Activated T-helper 1 cell treated with anti-CD3 and anti-CD28 coated beads, Interleukin-2, amount 50 U/mL, for 16 hours (primary cell): ENCODE results near the gene GATA5.
"Not testable (repeated sequence)": the region's sequence is repeated elsewhere in the genome, so short reads cannot be mapped to it uniquely, and the experiment has no call there.

Experiments
- DNase-seq, 2 donors: peaks; one replicate each; pipeline ENCODE4 v3.0.0-alpha.2; 2020; ENCODE audit warnings: low read depth in 1 of 2, low spot score in 1 of 2

GATA5 gene

DNA sequence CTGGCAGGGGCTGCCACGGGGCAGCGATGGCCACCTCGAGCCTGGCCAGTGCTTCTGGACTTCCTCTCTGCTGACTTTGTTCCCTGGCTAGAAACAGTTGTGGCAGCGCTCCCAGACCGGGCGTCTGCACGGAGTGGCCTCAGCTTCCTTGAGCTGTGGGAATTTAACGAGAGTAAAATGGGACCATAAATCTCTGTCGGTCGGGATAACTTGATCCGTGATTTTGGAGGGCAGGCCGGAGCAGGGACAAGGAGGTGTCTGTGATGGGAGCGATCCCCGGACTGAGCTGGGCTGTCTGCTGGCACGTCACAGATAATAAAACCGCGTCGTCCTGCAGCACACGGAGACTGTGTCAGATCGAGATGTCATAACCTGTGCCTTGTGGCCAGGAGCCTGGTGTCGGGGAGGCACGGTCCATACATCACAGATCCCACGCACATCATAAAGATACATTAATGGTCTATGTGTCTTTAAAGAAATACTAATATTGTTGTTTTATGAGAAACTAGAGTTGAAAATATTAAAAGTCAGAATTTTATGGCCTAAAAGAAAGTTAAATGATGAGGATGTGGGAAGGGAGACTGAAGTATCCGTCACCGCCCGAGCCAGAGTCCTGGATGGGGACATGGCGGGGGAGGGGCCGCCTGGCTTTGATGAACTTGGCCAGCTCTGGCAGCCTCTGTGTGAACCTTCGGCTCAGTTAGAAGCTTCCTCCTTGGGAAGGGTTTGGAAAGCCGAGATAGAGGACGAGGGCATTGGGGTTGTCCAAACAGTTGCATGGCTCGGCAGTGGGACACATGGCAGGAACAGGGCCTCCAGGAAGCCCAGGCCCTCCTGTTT, 41.9 kb downstream of the GATA5 start:
- no peak for DNase-seq

DNA sequence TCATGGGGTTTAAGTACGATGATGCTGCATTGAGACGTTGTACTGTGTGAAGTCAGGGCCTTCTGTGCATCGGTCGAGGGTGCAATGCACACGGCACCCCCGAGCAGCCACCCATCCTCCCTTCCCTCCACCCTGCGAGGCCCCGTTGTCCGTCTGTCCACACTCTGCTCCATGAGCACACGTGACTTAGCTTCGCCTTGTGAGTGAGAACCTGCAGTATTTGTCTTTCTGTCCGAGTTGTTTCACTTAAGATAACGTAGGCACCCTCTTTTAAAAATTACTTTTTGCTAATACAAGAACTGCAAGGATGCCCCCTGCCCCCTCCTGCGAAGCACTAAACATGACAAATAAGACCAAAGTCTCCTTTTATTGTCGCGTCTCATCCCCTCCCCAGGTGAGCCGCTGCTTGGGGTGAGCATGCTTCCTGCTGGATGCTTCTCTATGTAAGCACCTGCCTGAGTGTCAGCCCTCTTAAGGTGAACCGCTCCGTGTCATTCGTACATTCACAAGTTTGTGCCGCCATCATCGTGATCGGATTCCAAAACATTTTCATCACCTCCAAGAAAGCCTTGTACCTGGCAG, 44.8 kb downstream of the GATA5 start:
- no peak for DNase-seq

DNA sequence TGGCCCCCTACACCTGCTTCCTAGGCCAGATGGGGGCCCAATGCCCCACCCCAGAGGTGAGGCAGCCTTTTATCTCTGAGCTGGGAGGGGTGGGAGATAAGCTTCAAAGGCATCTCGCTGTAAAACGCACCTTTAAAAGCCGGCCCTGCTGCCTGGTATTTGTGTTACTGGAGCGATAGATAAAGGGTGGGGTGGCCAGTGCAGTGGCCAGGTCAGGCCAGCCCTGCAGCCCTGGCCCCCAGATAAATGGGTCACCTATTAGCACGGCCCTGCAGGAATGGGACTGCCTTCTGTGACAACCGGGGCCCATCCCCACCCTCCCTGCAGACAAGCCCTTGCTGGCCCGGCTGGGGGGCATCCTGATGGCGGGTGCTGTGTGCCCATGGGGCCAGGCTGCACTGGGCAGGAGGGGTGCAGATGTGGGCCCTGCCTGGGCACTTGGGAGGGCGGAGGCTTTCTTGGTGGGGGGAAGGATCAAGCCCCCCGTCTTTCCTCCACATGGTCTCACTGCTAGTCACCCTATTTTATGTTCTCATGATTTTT, 45.4 kb downstream of the GATA5 start:
- no peak for DNase-seq

DNA sequence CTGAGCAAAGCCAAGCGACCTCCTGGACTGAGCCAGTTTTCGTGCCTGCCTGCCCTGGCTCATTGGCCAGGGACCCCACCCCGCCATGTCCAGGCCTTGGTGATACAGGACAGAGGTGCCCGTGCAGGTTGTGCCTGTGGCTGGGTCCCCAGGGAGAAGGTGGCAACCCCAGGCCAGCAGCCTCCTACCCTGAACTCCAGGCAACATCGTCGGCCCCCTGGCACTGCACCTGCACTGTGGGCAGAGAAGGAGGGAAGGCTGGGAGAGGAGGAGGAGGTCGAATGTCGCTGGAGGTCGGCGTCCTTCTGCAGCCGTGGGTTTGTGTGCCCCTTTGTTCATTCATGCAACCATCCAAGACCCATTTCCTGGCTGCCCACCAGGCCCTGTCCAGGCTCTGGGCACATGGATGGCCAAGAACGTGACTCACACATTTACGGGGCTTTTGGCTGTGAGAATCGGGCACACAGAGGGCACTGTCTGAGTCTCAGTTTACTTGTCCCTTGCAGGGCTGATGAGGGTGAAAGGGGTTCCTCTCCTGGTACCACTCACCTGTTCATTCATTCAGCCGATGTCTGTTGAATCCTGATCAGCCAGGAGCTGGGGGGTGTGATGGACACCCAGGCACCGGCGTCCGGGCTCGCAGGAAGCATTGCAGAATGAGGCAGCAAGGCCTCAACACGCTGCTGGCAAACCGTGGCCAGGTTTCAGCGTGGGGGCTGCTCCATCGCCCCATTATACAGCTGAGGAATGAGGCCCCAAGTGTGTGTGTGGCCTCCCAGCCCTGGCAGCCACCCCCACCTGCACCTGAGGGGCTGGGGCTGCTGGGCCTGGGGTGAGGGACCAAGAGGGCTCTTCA, 46.1 kb downstream of the GATA5 start:
- DNase-seq = no peak

DNA sequence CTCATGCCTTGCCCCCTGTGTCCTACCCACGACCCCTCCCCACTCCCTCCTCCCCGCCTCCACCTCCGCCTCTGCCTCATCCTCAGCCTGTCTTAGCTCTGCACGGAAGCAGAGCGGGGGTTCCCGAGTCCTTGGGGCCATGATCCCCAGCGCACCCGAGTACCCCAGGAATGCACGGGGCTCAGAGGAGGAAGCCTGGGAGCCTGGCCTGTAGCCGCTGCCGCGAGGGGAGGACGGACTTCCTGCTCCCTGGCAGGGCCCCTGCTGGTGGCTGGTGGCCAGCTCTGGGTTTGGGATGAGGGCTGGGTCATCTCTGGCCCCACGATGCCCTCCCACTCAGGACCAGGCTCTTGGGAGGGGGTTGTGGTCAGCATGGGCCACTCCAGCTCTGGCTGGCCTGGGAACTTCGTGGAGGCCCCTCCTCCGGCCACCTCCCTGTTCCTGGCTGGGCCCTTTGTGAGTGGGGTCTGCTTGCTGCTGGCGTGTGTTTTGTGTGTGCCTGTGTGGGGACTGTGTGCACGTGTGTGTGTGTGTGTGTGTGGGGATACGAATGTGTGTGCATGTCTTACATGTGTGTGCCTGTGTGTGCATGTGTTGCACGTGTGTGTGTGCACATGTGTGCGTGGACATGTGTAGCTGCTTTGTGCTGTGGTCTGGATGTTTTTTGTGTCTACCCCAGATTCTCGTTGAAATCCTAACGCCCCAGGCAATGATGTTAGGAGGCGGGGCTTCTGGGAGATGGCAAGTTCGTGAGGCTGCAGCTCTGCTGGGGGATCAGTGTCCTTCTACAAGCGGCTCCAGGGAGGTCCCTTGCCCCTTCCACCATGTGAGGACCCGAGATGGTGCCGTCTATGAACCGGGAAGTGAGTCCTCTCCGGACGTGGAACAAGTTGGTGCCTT, 47.1 kb downstream of the GATA5 start:
- no peak for DNase-seq

DNA sequence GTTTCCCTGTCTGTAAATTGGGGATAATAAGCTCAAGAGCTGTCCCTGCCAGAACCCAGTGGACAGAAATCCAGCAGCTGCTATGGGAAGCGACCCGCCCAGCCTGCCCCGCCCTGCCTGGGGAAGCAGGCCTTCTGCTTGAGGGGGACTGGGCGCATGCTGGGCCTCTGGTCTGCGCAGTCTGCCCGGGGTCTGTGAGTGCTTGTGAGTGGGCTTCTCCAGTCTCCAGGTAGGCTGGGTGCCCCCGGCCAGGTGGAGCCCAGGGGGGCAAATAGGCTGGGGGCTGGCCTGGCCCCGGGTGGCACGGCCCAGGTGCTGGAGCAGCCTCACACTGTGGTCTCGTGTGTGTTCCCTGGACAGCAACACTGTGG, 47.8 kb downstream of the GATA5 start:
- no peak for DNase-seq

DNA sequence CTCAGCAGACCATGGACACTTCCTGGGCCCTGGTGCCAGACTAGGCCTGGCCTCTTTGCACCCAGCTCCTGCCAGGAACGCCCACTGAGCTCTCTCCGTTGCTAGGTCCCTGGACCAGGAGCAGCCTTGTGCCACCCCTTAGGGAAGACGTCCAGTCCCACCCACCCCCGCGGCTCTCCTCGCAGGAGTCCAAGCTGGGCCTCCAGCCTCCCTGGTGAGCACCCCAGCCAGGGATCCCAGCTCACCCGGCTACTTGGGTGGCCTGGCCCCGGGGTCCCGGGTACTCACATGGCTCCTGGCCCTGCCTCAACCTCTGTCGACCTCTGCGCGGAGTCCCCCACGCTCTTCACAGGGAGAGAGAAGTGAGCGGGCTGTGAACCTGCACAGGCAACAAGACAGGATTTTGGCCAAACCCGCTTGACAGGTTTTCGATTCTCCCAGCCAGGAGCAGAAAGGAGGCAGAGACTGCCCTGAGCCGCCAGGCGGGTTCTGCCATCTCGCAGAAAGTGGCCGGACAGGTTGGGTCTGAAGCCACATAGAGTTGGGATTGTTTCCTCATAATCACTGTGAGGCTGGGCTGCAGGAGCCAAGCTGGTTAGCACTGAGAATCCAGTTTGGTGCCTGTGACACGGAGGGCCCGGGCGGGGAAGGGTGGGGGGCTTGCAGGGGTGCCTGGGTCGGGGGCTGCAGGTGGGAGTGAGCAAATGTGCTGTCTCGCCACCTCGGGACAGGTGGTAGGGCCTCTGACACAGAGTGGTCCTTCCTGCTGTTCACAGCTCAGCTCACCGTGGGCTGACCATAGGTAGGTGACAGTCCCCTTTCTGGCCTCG, 48.4 kb downstream of the GATA5 start, which contains the start of gene RBBP8NL:
Gene RBBP8NL, minus strand, starts transcription at position 368 of the 830 bp plus-strand sequence. CDS start 7,892 bp downstream, outside the sequence.
- no peak for DNase-seq

DNA sequence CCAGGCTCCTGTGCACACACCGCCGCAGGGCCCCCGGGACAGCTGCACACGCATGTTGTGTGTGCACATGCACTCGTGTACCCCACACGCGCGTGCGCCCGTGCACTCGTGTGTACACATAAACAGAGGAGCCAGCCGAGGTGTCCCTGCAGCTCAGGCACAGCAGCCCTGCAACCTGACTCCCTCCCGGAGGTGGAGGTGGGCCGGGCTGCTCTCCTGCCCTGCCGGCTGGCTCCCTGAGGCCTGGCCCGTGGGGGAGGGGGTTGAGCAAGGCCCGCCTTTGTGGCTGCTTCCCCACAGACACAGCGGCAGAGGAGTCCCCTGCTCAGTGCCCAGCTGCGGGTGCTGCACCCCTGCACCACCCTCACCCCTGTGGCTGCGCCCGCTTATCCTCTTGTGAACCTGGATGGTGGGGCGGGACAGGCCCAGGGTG, 49.1 kb downstream of the GATA5 start:
- DNase-seq = no peak

DNA sequence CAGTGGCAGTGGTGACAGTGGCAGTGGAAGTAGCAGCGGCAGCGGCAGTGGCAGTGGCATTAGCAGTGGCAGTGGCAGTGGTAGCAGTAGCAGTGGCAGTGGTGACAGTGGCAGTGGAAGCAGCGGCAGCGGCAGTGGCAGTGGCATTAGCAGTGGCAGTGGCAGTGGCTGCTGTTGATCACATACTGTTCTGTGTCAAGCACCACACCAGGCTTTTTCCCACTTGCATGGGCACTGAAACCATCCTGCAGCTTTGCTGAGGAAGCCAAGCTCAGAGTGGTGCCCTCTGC, 49.8 kb downstream of the GATA5 start:
- DNase-seq = not testable (repeated sequence)

DNA sequence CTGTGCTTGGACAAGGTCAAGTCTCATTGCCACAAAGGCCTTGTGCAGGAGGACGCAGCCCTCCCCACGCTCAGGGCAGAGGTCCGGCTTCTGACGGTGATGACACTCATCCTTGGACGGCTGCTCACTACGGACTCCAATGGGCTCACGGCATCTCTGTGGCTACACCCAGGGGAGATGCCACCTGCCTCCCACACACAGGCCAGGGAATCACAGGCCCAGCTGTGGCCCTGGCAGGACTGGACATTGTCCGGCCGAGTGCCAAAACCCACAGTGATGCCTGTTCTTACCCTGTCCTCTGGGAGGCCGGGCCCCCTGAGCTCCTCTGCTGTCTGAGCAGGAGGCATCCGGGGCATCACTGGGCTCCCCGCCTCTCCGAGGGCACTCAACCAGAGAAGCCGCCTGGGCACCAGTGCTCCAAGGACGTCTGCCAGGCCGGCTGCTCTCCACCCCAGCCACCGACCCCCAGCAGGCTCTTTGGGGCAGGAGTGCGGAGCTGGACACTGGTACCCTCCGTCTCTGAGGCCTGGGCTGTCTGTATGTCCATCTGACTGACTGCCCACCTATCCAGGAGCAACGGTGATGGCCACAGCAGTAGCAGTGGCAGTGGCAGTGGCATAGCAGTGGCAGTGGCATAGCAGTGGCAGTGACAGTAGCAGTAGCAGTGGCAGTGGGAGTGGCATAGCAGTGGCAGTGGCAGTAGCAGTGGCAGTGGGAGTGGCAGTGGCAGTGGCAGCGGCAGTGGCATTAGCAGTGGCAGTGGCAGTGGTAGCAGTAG, 50.3 kb downstream of the GATA5 start:
- no peak for DNase-seq

DNA sequence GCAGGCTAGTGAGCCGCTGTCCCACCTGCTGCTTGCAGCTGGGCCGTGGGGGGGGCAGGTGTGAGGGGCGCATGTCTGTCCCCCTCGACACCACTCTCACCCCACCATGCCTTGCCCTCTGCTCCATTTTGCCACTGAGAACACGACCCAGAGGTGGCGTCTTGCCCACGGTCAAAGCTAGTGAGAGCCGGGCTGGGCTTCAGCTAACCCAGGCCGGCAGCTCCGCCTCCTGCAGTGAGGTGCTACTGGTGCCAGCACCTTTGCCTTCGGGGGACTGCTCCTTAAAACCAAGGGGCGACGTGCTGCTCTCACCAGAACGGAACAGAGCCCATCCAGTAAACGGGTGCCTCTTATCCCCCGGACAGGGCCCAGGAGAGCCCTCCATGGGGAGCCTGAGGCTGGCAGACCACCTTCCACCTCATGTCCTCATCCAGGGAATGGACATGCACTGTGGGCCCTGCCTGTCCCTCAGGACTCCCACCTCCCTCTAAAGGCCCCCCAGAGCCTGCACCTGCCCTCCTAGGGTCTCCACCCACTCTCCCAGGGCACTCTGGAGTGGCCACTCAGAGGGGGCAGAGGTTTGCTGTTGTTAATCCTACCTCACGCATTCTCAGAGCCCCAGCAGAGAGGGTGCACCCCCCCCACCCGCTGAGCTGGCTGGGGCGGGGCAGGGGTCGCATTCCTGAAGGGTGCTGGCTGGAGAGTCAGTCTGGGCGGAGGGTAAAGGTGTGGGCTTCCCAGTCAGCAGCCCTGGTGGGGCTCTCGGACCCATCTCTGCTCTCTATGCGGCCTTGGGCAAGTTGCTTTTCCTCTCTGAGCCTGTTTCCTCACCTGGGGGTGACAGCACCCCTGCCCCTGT, 51.3 kb downstream of the GATA5 start:
- DNase-seq = no peak

DNA sequence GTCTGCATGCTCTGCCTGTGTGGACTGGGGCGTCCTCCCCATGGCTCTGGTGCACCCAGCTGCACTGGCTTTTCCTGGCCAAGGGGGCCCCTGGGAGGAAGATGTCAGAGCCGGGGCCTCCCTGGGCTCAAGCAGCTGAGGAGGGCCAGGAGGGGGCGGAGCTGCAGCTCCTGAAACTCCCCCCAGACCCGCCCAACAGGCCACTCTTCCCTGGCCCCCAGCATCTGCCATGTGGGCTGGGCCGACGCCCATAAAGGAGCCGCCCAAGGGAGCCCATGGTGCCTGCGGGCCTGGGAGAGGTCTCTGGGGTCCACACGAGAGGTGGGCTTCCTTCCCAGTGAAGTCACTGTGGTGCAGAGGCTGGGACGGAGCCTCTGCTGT, 52.5 kb downstream of the GATA5 start:
- no peak for DNase-seq

DNA sequence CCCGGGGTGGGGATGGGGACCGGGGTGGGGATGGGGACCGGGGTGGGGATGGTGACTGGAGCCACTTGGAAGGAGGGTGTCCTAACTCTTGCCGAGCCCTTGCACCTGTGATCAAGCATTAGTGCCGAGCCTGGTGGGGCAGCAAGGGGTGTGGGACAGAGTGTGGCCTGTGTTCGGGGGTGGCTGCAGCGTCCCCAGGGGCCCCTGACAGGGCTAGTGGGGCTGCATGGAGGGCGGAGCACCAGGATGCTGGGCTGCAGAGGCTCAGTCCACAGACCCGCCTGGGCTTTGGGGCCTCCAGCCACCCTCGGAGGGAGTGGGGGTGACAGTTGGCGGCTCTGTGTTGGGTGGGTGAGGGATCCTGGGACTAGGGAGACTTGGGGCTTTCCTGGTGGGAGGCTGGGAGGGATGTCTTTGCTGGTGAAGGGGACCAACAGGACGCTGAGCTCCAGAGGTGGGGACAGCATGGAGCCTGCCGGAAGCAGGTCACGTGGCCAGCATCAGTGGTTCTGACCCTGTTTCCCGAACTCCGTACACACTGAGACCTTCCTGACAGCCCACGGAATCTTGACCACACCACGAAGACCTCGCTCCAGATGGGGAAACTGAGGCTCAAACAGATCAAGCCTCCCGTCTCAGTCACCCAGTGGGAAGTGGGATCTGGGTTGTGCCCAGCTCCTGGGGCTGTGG, 53.0 kb downstream of the GATA5 start:
- DNase-seq = no peak

DNA sequence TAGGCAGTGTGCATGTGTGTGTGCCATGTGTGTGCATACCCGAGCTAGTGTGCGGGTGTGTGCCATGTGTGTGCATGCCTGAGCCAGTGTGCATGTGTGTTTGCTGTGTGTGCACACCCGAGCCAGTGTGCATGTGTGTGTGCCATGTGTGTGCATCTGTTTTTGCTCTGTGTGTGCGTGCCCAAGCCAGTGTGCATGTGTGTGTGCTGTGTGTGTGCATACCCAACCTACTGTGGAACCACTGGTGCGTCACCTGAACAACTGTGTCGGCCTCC, 54.1 kb downstream of the GATA5 start:
- no peak for DNase-seq

DNA sequence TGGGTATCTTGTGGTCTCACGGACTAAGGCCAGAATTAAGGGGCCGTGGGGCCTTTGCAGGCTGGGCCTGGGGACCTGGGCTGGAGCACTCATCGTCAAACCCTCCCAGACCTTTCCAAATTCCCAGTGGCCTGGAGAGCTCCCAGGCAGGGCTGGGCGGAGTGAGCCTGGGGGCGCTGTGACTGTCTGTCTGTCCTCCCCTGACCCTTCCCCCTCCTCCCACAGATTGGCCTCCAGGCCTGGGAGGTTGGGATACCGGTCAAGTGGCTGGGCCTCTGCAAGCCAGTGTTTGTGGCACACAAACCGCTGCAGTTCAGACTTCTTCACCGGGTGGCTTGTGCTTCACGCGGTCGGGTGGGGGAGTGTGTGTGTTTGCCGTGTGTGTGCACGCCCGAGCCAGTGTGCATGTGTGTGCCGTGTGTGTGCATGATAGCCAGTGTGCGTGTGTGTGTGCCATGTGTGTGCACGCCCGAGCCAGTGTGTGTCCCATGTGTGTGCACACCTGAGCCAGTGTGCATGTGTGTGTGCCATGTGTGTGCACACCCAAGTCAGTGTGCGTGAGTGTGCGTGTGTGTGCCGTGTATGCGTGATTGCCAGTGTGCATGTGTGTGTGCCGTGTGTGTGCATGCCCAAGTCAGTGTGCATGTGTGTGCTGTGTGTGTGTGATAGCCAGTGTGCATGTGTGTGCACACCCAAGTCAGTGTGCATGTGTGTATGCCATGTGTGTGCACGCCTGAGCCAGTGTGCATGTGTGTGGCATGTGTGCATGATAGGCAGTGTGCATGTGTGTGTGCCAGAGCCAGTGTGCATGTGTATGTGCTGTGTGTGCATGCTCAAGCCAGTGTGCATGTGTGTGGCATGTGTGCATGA, 54.7 kb downstream of the GATA5 start:
- DNase-seq = no peak

DNA sequence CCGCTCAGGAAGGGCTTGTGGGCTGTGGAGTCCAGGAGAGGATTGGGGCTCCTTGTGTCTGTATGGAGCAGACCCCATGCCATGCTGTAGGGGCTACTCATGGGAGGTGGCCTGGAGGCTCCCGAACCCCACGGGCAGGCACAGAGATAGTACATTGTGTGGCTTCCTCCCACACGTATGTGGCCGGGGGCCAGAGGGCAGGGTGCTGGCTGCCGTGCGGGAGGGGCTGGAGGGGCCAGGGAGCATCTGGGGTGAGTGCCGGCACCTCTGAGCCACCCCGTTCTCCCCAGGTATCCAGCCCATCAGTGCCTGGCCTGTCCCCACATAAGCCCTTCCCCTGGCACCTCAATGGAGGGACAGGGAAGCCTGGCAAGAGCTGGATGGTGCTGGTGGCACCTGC, 56.0 kb downstream of the GATA5 start:
- DNase-seq = no peak
